ENCODE data around the gene HOXB5. TPM values are rescaled to one million over a fixed set of nuclear protein-coding genes. Genes with fewer than 3 reads are reported as not detected.

The HOXB5 gene
- total RNA-seq, 1 donor from 2014 or later = not detected

- Mint-ChIP-seq H3K36me3 (no peaks in the 10 kb centered on the region), H3K4me1 (no peaks in the 10 kb centered on the region), H3K4me3 (peak overlapping the region; percentile 7), H3K27ac (no peak overlapping the region), H3K27me3 (ENCODE audit: insufficient read depth, low read depth) (peaks cover 67% of the 10 kb centered on the region), H3K9me3 (peaks cover 3% of the 10 kb centered on the region)
- H3K36me3 ChIP-seq = no peaks in the 10 kb centered on the region
- H3K27me3 ChIP-seq = peaks cover 100% of the 10 kb centered on the region
- H3K27ac ChIP-seq = no peak overlapping the region
- no peak overlapping the region for H2AFZ ChIP-seq (replicated peaks)
- no peaks in the 10 kb centered on the region for H3K79me2 ChIP-seq (ENCODE audit: low read depth)
- H3K4me1 ChIP-seq = no peaks in the 10 kb centered on the region
- H3K4me2 ChIP-seq = no peak overlapping the region
- H3F3A ChIP-seq (ENCODE audit: low read depth) = no peaks in the 10 kb centered on the region
- no peak overlapping the region for H3K4me3 ChIP-seq
- no peak overlapping the region for H3K9ac ChIP-seq
- TF ChIP-seq EZH2 (IDR thresholded peaks at IDR 0.05) (peak; percentile 57), CTCF (IDR thresholded peaks at IDR 0.05) (peak; percentile 28), EZH2phosphoT487 (IDR thresholded peaks at IDR 0.05) (peak; percentile 27)
- peaks cover 95% of the 10 kb centered on the region for H4K20me1 ChIP-seq (ENCODE audit: low read depth)
- H3K9me3 ChIP-seq (ENCODE audit: low read depth) = no peaks in the 10 kb centered on the region
- no peak for DNase-seq (ENCODE audit: low spot score)
These were observed 31.4 kb downstream of the HOXB5 start for GRCh38 chr17:48561884-48562810.

GRCh38 chr17:48559840-48560817 is 33.5 kb downstream of the HOXB5 start:
- H3K9ac ChIP-seq = no peak overlapping the region
- TF ChIP-seq EZH2 (IDR thresholded peaks at IDR 0.05) (peak; percentile 67), CTCF (IDR thresholded peaks at IDR 0.05) (no peak)
- H3K4me3 ChIP-seq = no peak overlapping the region
- H3K4me1 ChIP-seq = no peaks in the 10 kb centered on the region
- Mint-ChIP-seq H3K27me3 (ENCODE audit: insufficient read depth, low read depth) (peaks cover 86% of the 10 kb centered on the region), H3K27ac (no peak overlapping the region), H3K9me3 (peaks cover 3% of the 10 kb centered on the region), H3K36me3 (no peaks in the 10 kb centered on the region), H3K4me3 (no peak overlapping the region), H3K4me1 (no peaks in the 10 kb centered on the region)
- H4K20me1 ChIP-seq (ENCODE audit: low read depth) = peaks cover 92% of the 10 kb centered on the region
- H3K4me2 ChIP-seq = no peak overlapping the region
- peaks cover 3% of the 10 kb centered on the region for H3F3A ChIP-seq (ENCODE audit: low read depth)
- H3K9me3 ChIP-seq (ENCODE audit: low read depth) = no peaks in the 10 kb centered on the region
- H3K27me3 ChIP-seq = peaks cover 100% of the 10 kb centered on the region
- no peaks in the 10 kb centered on the region for H3K79me2 ChIP-seq (ENCODE audit: low read depth)
- no peak overlapping the region for H3K27ac ChIP-seq
- no peak overlapping the region for H2AFZ ChIP-seq (replicated peaks)
- DNase-seq (ENCODE audit: low spot score) = no peak
- H3K36me3 ChIP-seq = no peaks in the 10 kb centered on the region

DNA sequence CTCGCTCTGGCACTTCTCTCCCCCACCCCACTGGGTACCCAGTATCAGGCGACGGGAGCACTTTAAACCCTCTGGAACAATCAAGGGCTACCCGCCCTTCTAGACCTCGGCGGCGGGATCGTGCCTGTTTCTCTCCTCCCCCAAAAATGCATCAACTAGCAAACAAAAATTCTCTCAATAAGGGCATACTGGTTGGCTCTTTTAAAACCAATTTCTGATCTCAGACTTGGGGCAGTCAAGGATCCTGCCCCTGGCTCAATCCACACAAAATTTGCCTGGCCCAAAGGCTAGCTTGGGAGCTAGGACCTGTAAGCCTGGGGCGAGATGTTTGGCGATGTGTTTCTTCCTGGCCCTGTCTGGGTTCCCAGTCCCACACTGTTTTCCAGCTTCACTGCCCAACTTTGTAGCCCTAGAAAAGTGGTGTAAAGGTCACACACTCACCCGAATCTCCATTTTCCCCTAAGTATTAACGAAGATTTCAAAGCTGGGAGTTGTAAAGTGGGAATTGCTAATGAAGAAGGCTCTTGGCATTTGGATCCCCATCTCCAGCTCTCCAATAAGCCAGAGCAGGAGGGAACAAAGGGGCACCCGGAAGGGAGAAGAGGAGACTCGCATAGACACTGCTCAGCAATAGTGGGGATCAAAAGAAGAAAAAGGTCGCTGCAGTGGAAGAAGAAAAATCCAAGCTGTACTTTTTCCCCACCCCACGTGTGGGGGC is 34.3 kb downstream of the HOXB5 start:
- Histone ChIP-seq H3F3A (ENCODE audit: low read depth) (peaks cover 6% of the 10 kb centered on the region), H3K4me1 (no peaks in the 10 kb centered on the region), H3K9ac (no peak overlapping the region), H3K4me3 (no peak overlapping the region), H2AFZ (replicated peaks) (no peak overlapping the region), H4K20me1 (ENCODE audit: low read depth) (peaks cover 92% of the 10 kb centered on the region), H3K9me3 (ENCODE audit: low read depth) (no peaks in the 10 kb centered on the region), H3K79me2 (ENCODE audit: low read depth) (no peaks in the 10 kb centered on the region), H3K27ac (no peak overlapping the region), H3K36me3 (no peaks in the 10 kb centered on the region), H3K4me2 (no peak overlapping the region), H3K27me3 (peaks cover 100% of the 10 kb centered on the region)
- DNase-seq (ENCODE audit: low spot score) = no peak
- Mint-ChIP-seq H3K4me3 (no peak overlapping the region), H3K9me3 (peaks cover 3% of the 10 kb centered on the region), H3K4me1 (no peaks in the 10 kb centered on the region), H3K27ac (no peak overlapping the region), H3K36me3 (no peaks in the 10 kb centered on the region), H3K27me3 (ENCODE audit: insufficient read depth, low read depth) (peaks cover 94% of the 10 kb centered on the region)
- peak; percentile 40 for TF ChIP-seq EZH2phosphoT487 (IDR thresholded peaks at IDR 0.05)
- TF ChIP-seq CTCF (IDR thresholded peaks at IDR 0.05) = no peak
- peak; percentile 73 for TF ChIP-seq EZH2 (IDR thresholded peaks at IDR 0.05)
